ENCODE measurements around the gene KLHL29. TPM values are rescaled to one million over a fixed set of nuclear protein-coding genes. Genes with fewer than 3 reads are reported as not detected.

The KLHL29 gene
- total and polyA plus RNA-seq, 2 donors (not counting 1 experiment from before 2014, with no cell fraction given), result 1.3 to 3.4 TPM

DNA sequence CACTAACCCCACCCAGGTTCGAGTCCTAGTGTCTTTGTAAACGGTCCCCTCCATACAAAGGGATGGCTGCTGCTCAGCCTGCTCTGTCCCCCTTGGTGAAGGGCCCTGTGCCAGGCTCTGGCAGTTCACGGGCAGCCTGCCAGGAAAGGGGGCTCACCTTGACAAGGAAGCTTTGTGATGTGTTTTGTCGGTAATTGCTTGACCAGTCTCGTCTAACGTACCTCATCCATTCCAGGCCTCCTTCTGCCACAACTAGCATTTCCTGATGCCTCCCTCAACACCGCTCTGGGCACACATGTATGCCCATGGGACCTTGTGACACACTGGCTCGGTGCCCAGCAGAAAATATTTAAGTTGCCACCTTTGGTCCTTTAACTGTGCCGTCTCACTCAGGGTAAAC lies 171.9 kb downstream of the KLHL29 start:
- TF ChIP-seq EZH2 (IDR thresholded peaks at IDR 0.05; ENCODE audit: borderline replicate concordance, insufficient read depth, low read depth, low read length, poor library complexity, severe bottlenecking), result no peak
- TF ChIP-seq, protein P1, sequence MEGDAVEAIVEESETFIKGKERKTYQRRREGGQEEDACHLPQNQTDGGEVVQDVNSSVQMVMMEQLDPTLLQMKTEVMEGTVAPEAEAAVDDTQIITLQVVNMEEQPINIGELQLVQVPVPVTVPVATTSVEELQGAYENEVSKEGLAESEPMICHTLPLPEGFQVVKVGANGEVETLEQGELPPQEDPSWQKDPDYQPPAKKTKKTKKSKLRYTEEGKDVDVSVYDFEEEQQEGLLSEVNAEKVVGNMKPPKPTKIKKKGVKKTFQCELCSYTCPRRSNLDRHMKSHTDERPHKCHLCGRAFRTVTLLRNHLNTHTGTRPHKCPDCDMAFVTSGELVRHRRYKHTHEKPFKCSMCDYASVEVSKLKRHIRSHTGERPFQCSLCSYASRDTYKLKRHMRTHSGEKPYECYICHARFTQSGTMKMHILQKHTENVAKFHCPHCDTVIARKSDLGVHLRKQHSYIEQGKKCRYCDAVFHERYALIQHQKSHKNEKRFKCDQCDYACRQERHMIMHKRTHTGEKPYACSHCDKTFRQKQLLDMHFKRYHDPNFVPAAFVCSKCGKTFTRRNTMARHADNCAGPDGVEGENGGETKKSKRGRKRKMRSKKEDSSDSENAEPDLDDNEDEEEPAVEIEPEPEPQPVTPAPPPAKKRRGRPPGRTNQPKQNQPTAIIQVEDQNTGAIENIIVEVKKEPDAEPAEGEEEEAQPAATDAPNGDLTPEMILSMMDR (IDR thresholded peaks at IDR 0.05), result no peak
- Histone ChIP-seq H3K9me3 (ENCODE audit: control extremely low read depth in 1 of 3, control insufficient read depth in 2 of 3, insufficient read depth in 1 of 3, low read length in 2 of 3) (no peaks in the 10 kb centered on the region), H3K27me3 (replicated peaks in 1 of 4; ENCODE audit: control extremely low read depth in 1 of 4, control insufficient read depth in 3 of 4, insufficient read depth in 4 of 4, low read length in 3 of 4) (no peaks in the 10 kb centered on the region), H3K4me1 (ENCODE audit: control insufficient read depth in 2 of 2, insufficient read depth in 2 of 2, low read length in 2 of 2) (no peaks in the 10 kb centered on the region), H3K9ac (ENCODE audit: low read length) (no peak overlapping the region), H3K4me3 (ENCODE audit: control extremely low read depth in 1 of 5, extremely low read depth in 1 of 5, insufficient read depth in 1 of 5, low read depth in 2 of 5, low read length in 4 of 5) (no peak overlapping the region), H3K79me2 (ENCODE audit: control insufficient read depth, insufficient read depth, low read length) (no peaks in the 10 kb centered on the region), H3K4me2 (replicated peaks; ENCODE audit: low read depth, low read length, poor library complexity, severe bottlenecking) (no peak overlapping the region), H3K36me3 (replicated peaks in 1 of 2; ENCODE audit: control extremely low read depth in 1 of 2, control insufficient read depth in 1 of 2, extremely low read depth in 1 of 2, insufficient read depth in 2 of 2, low read length in 1 of 2) (no peaks in the 10 kb centered on the region), H4K20me1 (ENCODE audit: control insufficient read depth, insufficient read depth, low read length, poor library complexity, severe bottlenecking) (no peaks in the 10 kb centered on the region), H3K27ac (ENCODE audit: low read length in 2 of 2) (no peak overlapping the region), H2AFZ (ENCODE audit: insufficient read depth, low read depth, low read length, poor library complexity, severe bottlenecking) (no peak overlapping the region)
- ATAC-seq (ENCODE audit: low read depth) (no peak), DNase-seq (no peak)
- Mint-ChIP-seq H3K4me1 (no peaks in the 10 kb centered on the region), H3K27me3 (no peaks in the 10 kb centered on the region), H3K27ac (no peak overlapping the region), H3K4me3 (no peak overlapping the region), H3K9me3 (ENCODE audit: insufficient read depth) (no peaks in the 10 kb centered on the region)
- WGBS (ENCODE audit: insufficient coverage), result 92% methylated on average over 5 of the region's 9 CpGs
- ChIA-PET POLR2A (no interaction called here), CTCF (no interaction called here)
- intact Hi-C loops (cut with micrococcal nuclease), result no loop called here

DNA sequence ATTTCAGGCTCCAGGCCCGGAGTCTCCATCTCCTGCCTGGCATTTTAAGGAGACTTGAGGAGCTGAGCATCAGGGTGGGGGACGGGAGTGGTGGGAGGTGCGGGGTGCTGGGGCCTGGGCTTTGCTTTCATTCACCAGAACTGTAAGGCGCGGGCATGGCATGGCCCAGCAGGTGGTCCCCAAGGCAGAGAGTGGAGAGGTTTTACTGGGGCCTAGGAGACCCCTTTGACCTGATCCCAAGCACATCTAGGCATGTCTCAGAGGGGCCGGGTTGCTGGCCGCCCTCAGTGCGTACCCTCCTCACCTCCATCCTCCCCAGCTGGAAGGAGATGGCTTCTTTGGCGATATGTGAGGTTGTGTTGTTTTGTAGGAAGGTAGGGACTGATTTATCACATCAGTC lies 172.5 kb downstream of the KLHL29 start:
- DNase-seq (no peak), ATAC-seq (ENCODE audit: low read depth) (no peak)
- ChIA-PET POLR2A (no interaction called here), CTCF (no interaction called here)
- TF ChIP-seq EZH2 (IDR thresholded peaks at IDR 0.05; ENCODE audit: borderline replicate concordance, insufficient read depth, low read depth, low read length, poor library complexity, severe bottlenecking), result no peak
- TF ChIP-seq, protein P1 (IDR thresholded peaks at IDR 0.05), result no peak
- intact Hi-C loops (cut with micrococcal nuclease), result no loop called here
- Mint-ChIP-seq H3K27me3 (no peaks in the 10 kb centered on the region), H3K4me3 (no peak overlapping the region), H3K27ac (no peak overlapping the region), H3K9me3 (ENCODE audit: insufficient read depth) (no peaks in the 10 kb centered on the region), H3K4me1 (no peaks in the 10 kb centered on the region)
- 98% methylated on average over 5 of the region's 9 CpGs for WGBS (ENCODE audit: insufficient coverage)
- no peak overlapping the region for H3K27ac ChIP-seq (ENCODE audit: low read length in 2 of 2)
- H3K9me3 ChIP-seq (ENCODE audit: control extremely low read depth in 1 of 3, control insufficient read depth in 2 of 3, insufficient read depth in 1 of 3, low read length in 2 of 3), result no peaks in the 10 kb centered on the region
- H3K9ac ChIP-seq (ENCODE audit: low read length), result no peak overlapping the region
- H3K79me2 ChIP-seq (ENCODE audit: control insufficient read depth, insufficient read depth, low read length), result no peaks in the 10 kb centered on the region
- no peaks in the 10 kb centered on the region for H3K36me3 ChIP-seq (replicated peaks in 1 of 2; ENCODE audit: control extremely low read depth in 1 of 2, control insufficient read depth in 1 of 2, extremely low read depth in 1 of 2, insufficient read depth in 2 of 2, low read length in 1 of 2)
- no peak overlapping the region for H3K4me3 ChIP-seq (ENCODE audit: control extremely low read depth in 1 of 5, extremely low read depth in 1 of 5, insufficient read depth in 1 of 5, low read depth in 2 of 5, low read length in 4 of 5)
- no peaks in the 10 kb centered on the region for H3K4me1 ChIP-seq (ENCODE audit: control insufficient read depth in 2 of 2, insufficient read depth in 2 of 2, low read length in 2 of 2)
- H3K4me2 ChIP-seq (replicated peaks; ENCODE audit: low read depth, low read length, poor library complexity, severe bottlenecking), result no peak overlapping the region
- no peak overlapping the region for H2AFZ ChIP-seq (ENCODE audit: insufficient read depth, low read depth, low read length, poor library complexity, severe bottlenecking)
- no peaks in the 10 kb centered on the region for H4K20me1 ChIP-seq (ENCODE audit: control insufficient read depth, insufficient read depth, low read length, poor library complexity, severe bottlenecking)
- H3K27me3 ChIP-seq (replicated peaks in 1 of 4; ENCODE audit: control extremely low read depth in 1 of 4, control insufficient read depth in 3 of 4, insufficient read depth in 4 of 4, low read length in 3 of 4), result no peaks in the 10 kb centered on the region

Data from B cell (primary cell).